ENCODE results near the gene RASGRF1.
A peak's percentile ranks its signal among the peaks of the same experiment; 100 is the strongest.
"Not testable (repeated sequence)": the region's sequence is repeated elsewhere in the genome, so short reads cannot be mapped to it uniquely, and the experiment has no call there.

The RASGRF1 gene

GRCh38 chr15:79009379-79009778 is 81.2 kb downstream of the RASGRF1 start:
- peak; percentile 41 for ATAC-seq (ENCODE audit: low read depth)
- Mint-ChIP-seq H3K27ac (peak overlapping the region; percentile 76), H3K4me3 (no peak overlapping the region), H3K4me1 (peaks cover 33% of the 10 kb centered on the region), H3K36me3 (no peaks in the 10 kb centered on the region), H3K27me3 (no peaks in the 10 kb centered on the region), H3K9me3 (no peaks in the 10 kb centered on the region)
- DNase-seq (ENCODE audit: low spot score in 2 of 2), result no peak

GRCh38 chr15:79008659-79009058 is 81.9 kb downstream of the RASGRF1 start:
- ATAC-seq (ENCODE audit: low read depth), result no peak
- H3K27ac Mint-ChIP-seq, result peak overlapping the region; percentile 76
- no peaks in the 10 kb centered on the region for H3K27me3 Mint-ChIP-seq
- peaks cover 38% of the 10 kb centered on the region for H3K4me1 Mint-ChIP-seq
- H3K4me3 Mint-ChIP-seq, result no peak overlapping the region
- no peaks in the 10 kb centered on the region for H3K9me3 Mint-ChIP-seq
- DNase-seq (ENCODE audit: low spot score in 2 of 2), result no peak
- no peaks in the 10 kb centered on the region for H3K36me3 Mint-ChIP-seq

DNA sequence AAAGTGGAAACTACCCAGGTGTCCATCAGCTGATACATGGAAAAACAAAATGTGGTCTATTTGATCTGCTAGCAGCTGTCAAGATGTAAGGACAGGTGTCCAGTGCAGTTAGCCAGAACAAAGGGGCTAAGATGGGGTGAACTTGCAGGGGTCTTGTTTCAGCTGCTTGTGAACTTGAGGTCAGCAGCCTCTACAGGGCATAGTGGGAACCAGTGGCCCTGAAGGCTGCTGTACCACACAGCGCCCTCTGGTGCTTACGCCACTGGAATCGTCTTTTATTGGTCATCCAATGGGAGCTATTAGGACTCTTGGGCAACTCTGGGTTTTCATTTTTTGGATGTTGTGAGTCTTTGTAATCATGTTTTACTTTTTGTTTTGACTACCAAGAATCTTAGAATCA is 83.5 kb downstream of the RASGRF1 start:
- H3K27ac Mint-ChIP-seq, result no peak overlapping the region
- H3K4me1 Mint-ChIP-seq, result peaks cover 45% of the 10 kb centered on the region
- ATAC-seq (ENCODE audit: low read depth) (peak; percentile 34), DNase-seq (ENCODE audit: low spot score in 2 of 2) (peak in 1 of 2 donors; percentile 53)
- H3K9me3 Mint-ChIP-seq, result no peaks in the 10 kb centered on the region
- no peaks in the 10 kb centered on the region for H3K36me3 Mint-ChIP-seq
- H3K4me3 Mint-ChIP-seq, result no peak overlapping the region
- H3K27me3 Mint-ChIP-seq, result no peaks in the 10 kb centered on the region

DNA sequence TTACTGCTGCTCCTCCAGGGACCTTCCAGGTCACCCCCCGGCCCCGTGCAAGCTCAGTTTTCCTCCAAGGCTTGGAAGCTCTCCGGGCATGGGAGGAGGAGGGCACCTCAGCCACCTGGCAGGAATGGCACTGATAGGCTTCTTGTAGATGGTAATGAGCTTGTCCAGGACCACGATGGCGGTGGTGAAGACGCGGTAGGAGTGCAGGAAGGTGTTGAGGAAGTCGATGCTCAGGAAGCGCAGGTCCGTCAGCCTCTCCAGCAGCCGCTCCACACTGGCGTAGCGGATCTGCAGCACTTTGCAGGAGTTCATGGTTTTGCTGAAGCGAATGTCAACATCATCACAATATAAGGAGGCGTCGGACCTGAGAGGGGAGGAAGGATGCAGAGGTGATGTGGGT is 84.5 kb downstream of the RASGRF1 start:
- Mint-ChIP-seq H3K4me1 (peaks cover 46% of the 10 kb centered on the region), H3K9me3 (no peaks in the 10 kb centered on the region), H3K27ac (no peak overlapping the region), H3K4me3 (no peak overlapping the region), H3K27me3 (no peaks in the 10 kb centered on the region), H3K36me3 (no peaks in the 10 kb centered on the region)
- DNase-seq (ENCODE audit: low spot score in 2 of 2) (no peak), ATAC-seq (ENCODE audit: low read depth) (no peak)

DNA sequence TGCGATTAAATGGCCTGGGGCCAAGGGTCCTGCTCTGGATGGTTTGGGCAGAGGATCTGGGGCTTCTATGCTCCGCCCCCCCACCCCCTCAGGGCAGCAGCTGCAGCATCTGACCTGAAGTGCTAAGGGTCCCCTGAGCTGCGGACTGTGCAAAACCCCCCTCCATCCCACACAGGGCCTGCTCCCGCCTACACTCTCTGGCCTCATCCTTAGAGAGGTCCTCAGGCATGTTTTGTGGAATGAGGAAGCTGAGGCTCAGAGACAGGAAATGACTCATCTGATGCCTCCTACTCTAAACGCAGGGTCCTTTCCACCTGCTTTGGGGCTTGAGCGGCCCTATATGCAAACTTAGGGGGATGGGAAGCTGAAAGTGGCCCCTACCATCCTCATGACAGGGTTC is 86.2 kb downstream of the RASGRF1 start:
- DNase-seq (ENCODE audit: low spot score in 2 of 2) (peak; percentile 38 to 54), ATAC-seq (ENCODE audit: low read depth) (peak; percentile 90)
- H3K27ac Mint-ChIP-seq, result peak overlapping the region; percentile 90
- no peaks in the 10 kb centered on the region for H3K9me3 Mint-ChIP-seq
- H3K4me3 Mint-ChIP-seq, result peak overlapping the region; percentile 67
- peaks cover 43% of the 10 kb centered on the region for H3K4me1 Mint-ChIP-seq
- H3K27me3 Mint-ChIP-seq, result no peaks in the 10 kb centered on the region
- H3K36me3 Mint-ChIP-seq, result no peaks in the 10 kb centered on the region

DNA sequence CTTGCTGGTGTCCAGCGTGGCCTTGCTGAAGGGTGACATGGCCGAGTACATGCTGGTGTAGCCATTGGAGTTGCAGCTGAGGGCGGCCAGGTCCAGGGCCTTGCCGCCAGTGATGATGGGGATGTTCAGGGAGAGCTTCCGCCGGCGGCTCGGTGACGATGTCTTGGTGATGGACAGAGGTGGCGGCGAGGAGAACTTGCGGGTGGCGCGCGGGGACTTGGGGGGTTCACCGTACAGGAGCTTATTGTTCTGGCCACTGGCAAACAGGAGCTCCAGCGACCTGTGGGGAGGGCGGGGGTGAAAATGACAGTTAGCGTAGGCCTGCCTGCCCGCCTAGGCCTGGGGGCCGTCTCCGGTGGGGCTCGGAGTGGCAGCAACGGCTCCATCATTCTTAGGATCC is 86.7 kb downstream of the RASGRF1 start:
- no peaks in the 10 kb centered on the region for H3K27me3 Mint-ChIP-seq

GRCh38 chr15:79003301-79003700 is 87.3 kb downstream of the RASGRF1 start:
- Mint-ChIP-seq H3K27ac (peak overlapping the region; percentile 90), H3K4me3 (peak overlapping the region; percentile 67), H3K9me3 (no peaks in the 10 kb centered on the region), H3K36me3 (peaks cover 2% of the 10 kb centered on the region), H3K4me1 (peaks cover 43% of the 10 kb centered on the region), H3K27me3 (no peaks in the 10 kb centered on the region)
- ATAC-seq (ENCODE audit: low read depth) (no peak), DNase-seq (ENCODE audit: low spot score in 2 of 2) (no peak)

More for the DNA sequence above, 86.7 kb downstream of the RASGRF1 start:
- H3K4me3 Mint-ChIP-seq, result peak overlapping the region; percentile 67
- peak overlapping the region; percentile 90 for H3K27ac Mint-ChIP-seq
- no peaks in the 10 kb centered on the region for H3K9me3 Mint-ChIP-seq
- no peak for DNase-seq (ENCODE audit: low spot score in 2 of 2)
- H3K36me3 Mint-ChIP-seq, result peaks cover 2% of the 10 kb centered on the region
- ATAC-seq (ENCODE audit: low read depth), result peak; percentile 11
- peaks cover 42% of the 10 kb centered on the region for H3K4me1 Mint-ChIP-seq

GRCh38 chr15:79002581-79002980 is 88.0 kb downstream of the RASGRF1 start:
- ATAC-seq (ENCODE audit: low read depth) (no peak), DNase-seq (ENCODE audit: low spot score in 2 of 2) (no peak)
- H3K4me3 Mint-ChIP-seq, result no peak overlapping the region
- peak overlapping the region; percentile 90 for H3K27ac Mint-ChIP-seq
- H3K36me3 Mint-ChIP-seq, result peaks cover 2% of the 10 kb centered on the region
- no peaks in the 10 kb centered on the region for H3K9me3 Mint-ChIP-seq
- peaks cover 43% of the 10 kb centered on the region for H3K4me1 Mint-ChIP-seq
- H3K27me3 Mint-ChIP-seq, result no peaks in the 10 kb centered on the region

DNA sequence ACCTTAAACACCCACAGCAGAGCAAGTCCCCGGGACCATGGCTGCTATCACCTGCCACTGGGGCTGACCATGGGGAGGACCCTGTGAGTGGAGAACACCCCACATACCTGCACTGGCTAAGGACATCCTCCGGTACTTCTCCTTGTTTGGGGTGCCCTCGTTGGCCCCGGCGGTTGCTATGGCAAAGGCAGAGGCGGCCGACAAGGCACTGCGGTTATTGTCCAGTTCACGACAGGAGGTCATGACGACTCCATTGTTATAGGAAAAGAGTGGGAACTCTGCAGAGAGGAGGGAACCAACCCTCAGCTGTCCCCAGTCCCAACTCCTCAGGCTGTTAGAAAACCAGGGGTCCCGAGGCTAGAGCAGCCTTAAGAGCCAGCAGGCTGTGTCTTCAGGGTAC is 90.9 kb downstream of the RASGRF1 start:
- Mint-ChIP-seq H3K4me3 (no peak overlapping the region), H3K27me3 (no peaks in the 10 kb centered on the region), H3K4me1 (peaks cover 23% of the 10 kb centered on the region), H3K9me3 (no peaks in the 10 kb centered on the region), H3K36me3 (peaks cover 6% of the 10 kb centered on the region), H3K27ac (no peak overlapping the region)
- no peak for ATAC-seq (ENCODE audit: low read depth)
- no peak for DNase-seq (ENCODE audit: low spot score in 2 of 2)

- Mint-ChIP-seq H3K27ac (no peak overlapping the region), H3K27me3 (no peaks in the 10 kb centered on the region), H3K4me1 (peaks cover 16% of the 10 kb centered on the region), H3K4me3 (no peak overlapping the region), H3K36me3 (peaks cover 6% of the 10 kb centered on the region), H3K9me3 (no peaks in the 10 kb centered on the region)
- no peak for ATAC-seq (ENCODE audit: low read depth)
- no peak for DNase-seq (ENCODE audit: low spot score in 2 of 2)
Measured at GRCh38 chr15:78998526-78998925, 92.1 kb downstream of the RASGRF1 start.

GRCh38 chr15:78997981-78998499 is 92.5 kb downstream of the RASGRF1 start:
- Mint-ChIP-seq H3K9me3 (no peaks in the 10 kb centered on the region), H3K27me3 (no peaks in the 10 kb centered on the region), H3K4me3 (no peak overlapping the region), H3K27ac (no peak overlapping the region), H3K4me1 (peaks cover 13% of the 10 kb centered on the region), H3K36me3 (peaks cover 7% of the 10 kb centered on the region)
- DNase-seq (ENCODE audit: low spot score in 2 of 2) (no peak), ATAC-seq (ENCODE audit: low read depth) (no peak)

DNA sequence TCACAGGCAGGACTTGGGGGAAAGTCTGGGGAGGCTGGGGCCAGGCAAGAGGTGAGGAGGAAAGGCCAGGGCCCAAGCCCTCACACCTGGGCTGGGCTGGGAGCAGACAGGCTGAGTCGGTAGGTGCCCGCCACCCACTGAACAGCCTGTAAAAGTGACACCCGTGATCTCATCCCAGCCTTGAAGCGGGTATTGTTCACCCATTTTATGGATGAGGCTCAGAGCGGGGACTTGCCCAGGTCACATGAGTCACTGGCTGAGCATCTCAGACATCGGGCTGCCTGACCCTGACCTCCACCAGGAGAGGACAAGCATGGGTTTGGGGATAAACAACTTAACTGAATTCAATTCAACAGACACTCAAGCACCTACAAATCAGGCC is 93.7 kb downstream of the RASGRF1 start:
- Mint-ChIP-seq H3K27me3 (no peaks in the 10 kb centered on the region), H3K27ac (no peak overlapping the region), H3K4me1 (peaks cover 19% of the 10 kb centered on the region), H3K36me3 (peaks cover 8% of the 10 kb centered on the region), H3K9me3 (no peaks in the 10 kb centered on the region), H3K4me3 (no peak overlapping the region)
- ATAC-seq (ENCODE audit: low read depth) (no peak), DNase-seq (ENCODE audit: low spot score in 2 of 2) (no peak)

- Mint-ChIP-seq H3K4me1 (peaks cover 18% of the 10 kb centered on the region), H3K9me3 (no peaks in the 10 kb centered on the region), H3K27ac (no peak overlapping the region), H3K36me3 (peaks cover 8% of the 10 kb centered on the region), H3K27me3 (no peaks in the 10 kb centered on the region), H3K4me3 (no peak overlapping the region)
- DNase-seq (ENCODE audit: low spot score in 2 of 2) (no peak), ATAC-seq (ENCODE audit: low read depth) (no peak)
Measured at GRCh38 chr15:78995921-78996893, 94.4 kb downstream of the RASGRF1 start.

GRCh38 chr15:78995161-78995560 is 95.4 kb downstream of the RASGRF1 start:
- DNase-seq (ENCODE audit: low spot score in 2 of 2); H3K4me3 Mint-ChIP-seq; ATAC-seq (ENCODE audit: low read depth); H3K36me3 Mint-ChIP-seq; H3K9me3 Mint-ChIP-seq; H3K27ac Mint-ChIP-seq; H3K27me3 Mint-ChIP-seq: not testable (repeated sequence)
- H3K4me1 Mint-ChIP-seq, result peaks cover 18% of the 10 kb centered on the region
